ENCODE data around the gene HCFC1.
"Not testable (repeated sequence)": the region's sequence is repeated elsewhere in the genome, so short reads cannot be mapped to it uniquely, and the experiment has no call there.

HCFC1 gene

DNA sequence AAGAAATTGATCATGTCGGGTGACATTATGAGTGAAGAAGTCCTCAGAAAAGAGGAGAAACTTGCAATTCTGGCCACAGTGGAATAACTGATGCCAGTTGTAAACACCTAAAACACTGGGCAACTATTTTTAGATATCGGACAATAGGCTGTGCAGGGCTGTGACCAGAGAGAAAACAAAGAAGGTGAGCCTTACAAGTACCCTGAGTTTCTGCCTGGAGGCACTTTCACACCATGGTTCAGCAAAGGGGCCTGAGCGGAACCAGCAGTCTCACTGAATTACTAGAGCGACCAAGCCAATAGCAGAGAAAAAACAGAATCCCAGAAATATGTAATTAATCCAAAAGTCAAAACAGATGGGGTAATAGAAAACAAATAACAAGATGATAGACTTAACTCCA, 36.9 kb upstream of the HCFC1 start:
- DNase-seq (ENCODE audit: low read depth in 2 of 2) = no peak

DNA sequence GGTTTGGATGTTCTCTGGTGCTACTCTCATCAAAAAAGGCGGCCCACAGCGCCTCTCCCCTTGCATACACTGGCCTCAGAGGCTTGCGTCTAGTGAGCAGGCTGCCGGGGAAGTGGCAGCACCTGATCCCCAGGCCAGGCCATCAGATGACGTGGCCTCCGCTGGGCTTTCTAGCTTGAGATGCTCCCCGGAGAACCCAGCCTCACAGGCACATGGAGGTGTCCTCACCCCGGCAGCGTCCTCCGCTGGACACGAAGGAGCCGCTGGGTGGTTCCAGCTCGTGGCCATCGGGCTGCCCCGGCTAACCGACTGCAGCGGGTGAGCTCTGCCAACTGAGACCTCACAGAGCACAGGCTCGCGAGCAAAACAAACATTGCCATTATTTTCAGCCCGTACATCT, 35.3 kb upstream of the HCFC1 start:
- no peak for DNase-seq (ENCODE audit: low read depth in 2 of 2)

DNA sequence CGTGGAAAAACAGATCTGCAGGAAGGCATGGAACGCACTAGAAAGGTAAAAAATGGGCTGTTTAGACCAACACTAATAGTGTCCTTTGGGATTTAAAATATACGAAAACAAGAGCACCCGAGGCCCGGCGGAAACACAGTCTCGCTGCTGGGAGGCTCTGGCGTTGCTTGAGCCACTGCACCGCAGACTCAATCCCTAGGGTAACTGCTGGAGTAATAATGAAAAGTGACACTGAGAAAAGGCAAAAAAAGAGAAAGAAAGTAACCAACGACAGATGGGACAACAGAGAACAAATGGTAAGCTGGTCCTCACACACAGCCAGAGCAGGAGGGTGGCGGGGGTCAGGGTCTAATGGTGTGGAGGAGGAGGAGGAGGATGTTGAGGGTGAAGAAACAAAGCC, 32.7 kb upstream of the HCFC1 start:
- no peak for DNase-seq (ENCODE audit: low read depth in 2 of 2)

DNA sequence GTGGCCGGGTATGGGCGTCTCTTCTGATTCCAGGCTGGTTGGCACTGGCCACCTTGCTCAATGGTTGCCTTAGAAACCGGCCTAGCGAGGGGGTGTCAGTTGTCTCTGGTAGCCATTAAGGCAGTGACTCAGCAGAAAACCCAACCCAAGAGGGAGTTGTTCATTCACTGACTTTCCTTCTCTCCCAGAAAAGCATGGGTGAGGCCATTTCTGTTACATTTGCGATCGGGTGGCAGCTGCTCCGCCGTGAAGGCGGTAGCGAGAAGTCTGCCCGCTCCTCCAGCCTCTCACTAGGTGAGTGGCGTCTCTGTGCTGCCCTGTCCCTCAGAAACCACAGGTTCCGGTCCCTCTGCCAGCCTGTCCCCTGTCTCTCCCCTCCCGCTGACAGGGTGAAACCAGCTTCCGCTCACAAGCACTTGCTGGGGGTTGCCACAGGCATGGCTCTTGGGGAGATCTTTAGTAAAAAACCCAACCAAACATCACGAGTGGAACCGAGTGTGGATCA, 30.6 kb upstream of the HCFC1 start:
- DNase-seq (ENCODE audit: low read depth in 2 of 2) = no peak

DNA sequence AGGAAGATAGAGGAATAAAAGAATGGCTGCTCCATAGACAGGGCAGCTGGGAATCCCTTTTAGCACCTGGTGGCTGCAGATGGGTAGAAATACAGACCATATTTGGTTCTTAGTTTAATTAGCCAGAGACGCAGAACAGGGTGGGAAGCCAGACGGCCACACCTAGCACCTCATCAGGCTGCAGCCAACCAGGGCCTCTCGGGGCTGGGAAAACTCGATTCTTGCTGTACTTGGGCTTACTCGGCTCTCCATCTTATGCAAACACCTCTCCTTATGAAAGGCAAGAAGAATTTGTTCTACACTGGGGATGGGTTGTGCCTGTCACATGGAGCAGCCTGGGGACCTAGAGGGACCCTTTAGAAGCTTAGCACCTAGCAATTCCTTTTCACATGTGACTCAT, 28.4 kb upstream of the HCFC1 start:
- DNase-seq (ENCODE audit: low read depth in 2 of 2) = no peak

DNA sequence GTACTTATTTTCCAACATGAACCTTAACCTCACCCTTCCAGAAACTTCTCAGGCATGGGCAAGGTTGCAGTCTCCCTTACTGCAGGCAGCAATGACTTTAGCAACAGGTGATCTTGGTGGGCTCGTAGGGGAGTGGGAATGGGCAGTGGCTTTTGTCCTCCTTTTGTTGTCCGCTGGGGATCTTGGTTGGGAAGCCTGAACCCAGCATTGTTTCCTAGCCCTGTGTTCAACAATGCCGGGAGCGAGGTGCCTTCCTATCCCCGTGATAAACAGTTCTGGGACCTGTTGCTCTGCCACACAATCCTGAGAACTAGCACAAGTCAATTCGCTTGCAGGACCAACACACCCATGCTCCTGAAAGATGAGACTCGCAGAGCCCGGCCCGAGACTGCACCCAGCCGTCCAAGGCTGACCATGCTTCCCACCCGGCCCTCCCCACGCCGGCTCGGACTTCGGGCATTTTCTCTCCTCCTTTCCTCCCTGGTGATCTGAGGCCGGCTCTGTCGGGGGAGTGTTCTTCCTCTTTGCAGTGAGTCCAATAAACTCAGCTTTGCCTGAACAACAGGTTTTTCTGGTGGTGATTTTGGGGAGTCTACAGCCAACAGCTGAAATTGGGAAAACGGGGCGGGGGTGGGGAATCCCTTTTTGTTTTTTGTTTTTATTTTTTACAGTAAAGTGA, 27.9 kb upstream of the HCFC1 start:
- DNase-seq (ENCODE audit: low read depth in 2 of 2) = no peak

DNA sequence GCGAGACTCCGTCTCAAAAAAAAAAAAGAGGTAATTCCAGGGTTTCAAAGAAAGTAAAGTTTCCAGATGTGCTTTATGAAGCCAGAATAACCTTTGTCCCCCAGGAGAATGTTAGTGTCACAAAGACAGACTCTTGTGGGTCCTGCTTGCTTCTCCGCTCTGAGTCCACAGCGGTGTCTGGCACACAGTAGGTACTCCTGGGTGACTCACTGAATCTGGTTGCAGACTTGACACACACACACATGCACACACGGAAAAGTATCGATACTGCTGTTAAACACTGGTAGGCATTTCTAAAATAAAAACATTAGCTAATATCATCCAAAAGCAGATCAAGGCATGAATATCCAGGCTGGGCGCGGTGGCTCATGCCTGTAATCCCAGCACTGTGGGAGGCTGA, 23.9 kb upstream of the HCFC1 start:
- no peak for DNase-seq (ENCODE audit: low read depth in 2 of 2)

DNA sequence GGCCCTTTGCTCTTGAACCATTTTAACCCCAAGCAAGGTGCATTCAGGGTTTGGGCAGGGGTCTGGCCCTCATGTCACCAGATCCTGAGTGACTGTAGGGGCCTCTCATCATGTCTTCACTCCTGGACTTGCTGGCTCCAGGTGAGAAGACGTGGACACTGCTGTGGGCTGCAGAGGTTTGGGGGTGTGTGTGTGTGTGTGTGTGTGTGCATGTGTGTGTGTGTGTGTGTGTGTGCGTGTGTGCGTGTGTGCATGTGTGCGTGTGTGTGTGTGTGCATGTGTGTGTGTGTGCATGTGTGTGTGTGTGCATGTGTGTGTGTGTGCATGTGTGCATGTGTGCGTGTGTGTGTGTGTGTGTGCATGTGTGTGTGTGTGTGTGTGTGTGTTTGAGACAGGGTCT, 22.8 kb upstream of the HCFC1 start:
- not testable (repeated sequence) for DNase-seq (ENCODE audit: low read depth in 2 of 2)

DNA sequence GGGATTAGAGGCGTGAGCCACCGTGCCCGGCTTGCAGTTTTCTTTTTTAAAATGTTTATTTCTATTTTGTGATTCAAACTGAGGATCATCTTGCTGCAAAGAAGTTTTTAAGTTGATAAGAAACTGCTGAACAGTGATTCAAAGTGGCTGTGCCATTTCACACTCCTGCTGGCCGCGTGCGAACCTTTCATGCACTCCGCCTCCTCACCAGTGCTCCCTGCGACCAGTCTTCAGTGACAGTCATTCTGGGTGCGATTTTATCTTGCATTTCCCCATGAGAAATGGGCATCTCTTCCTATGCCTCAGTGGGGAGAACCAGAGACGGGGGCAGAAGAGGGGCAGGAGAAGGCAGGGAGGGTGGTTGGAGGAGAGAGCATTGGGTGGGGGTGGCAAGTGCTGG, 22.4 kb upstream of the HCFC1 start:
- DNase-seq (ENCODE audit: low read depth in 2 of 2) = no peak

DNA sequence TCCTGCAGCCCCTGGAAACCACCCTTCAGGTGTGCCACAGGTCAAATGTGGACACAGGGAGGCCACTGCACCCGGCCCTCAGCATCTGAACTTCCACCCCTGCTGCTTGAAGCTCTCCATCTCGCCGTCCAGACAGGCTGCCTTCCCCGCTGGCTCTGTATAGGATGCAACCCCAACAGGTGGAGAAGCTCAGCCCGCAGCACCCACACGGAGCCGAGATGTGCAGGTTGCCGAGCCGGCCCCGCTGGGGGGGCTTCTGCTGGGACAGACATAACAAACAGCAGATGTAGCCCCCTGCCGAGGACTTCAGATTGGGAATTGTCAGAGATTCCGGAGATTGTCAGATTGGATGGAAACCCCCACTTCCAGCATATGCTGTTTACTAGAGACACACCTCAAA, 21.5 kb upstream of the HCFC1 start:
- no peak for DNase-seq (ENCODE audit: low read depth in 2 of 2)

DNA sequence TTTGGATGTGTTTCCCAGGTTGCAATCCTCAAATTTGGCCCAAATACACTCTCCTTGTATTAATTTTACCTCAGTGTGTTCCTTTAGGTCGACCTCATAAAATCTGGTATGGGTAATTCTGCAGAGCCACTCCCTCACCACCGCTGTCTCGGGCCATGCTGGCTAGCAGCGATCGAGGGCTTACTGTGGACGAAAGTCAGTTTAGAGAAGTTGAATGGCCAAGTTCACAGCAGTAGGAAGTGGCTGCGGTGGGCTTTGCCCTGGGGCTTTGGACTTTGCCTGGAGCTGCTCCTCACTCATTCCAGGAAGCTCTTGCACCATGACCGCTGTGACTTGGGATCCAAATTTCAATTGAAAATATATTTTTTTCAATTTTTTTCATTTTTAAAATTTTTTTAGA, 20.6 kb upstream of the HCFC1 start:
- no peak for DNase-seq (ENCODE audit: low read depth in 2 of 2)

DNA sequence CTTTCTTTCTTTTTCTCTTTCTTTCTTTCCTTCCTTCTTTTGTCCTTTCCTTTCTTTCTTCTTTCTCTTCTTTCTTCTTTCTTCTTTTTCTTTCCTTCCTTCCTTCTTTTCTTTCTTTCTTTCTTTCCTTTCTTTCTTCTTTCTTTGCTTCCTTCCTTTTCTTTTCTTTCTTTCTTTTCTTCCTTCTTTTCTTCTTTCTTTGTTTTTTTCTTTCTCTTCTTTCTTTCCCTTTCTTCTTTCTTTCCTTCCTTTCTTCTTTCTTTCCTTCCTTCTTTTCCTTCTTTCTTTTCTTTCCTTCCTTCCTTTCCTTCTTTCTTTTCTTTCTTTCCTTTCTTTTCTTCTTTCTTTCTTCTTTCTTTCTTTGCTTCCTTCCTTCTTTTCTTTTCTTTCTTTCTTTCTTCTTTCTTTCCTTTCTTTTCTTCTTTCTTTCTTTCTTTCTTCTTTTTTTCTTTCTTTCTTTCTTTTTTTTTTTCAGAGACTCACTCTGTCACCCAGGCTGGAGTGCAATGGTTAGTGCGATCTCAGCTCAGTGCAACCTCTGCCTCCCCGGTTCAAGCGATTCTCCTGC, 19.5 kb upstream of the HCFC1 start:
- DNase-seq (ENCODE audit: low read depth in 2 of 2) = no peak

DNA sequence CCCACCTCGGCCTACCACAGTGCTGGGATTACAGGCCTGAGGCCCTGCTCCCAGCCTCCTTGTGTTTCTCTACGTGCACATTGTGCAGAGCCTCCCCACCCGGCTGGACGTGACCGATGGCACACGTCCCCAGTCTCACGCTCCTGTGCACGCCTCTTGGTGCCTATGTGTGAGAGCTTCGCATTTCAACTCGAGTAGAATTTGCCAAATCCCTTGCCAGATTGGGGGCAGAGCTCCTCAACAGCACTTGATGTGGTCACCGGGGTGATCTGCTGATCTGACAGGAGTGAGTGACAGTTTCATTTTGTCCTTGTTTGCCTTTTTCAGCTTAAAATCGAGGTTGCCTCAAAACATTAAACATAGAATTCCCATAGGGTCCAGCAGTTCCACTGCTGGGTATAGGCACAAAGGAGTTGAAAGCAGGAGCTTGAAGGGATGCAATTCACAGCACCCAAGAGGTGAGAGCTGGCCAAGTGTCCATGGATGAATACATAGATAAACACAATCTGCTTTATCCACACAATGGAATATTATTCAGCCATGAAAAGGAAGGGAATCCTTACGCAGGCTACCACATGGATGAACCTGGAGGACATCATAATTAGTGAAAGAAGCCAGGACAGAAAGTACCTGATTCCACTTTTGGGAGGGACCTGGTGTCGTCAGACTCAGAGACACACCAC, 18.5 kb upstream of the HCFC1 start:
- DNase-seq (ENCODE audit: low read depth in 2 of 2) = no peak

DNA sequence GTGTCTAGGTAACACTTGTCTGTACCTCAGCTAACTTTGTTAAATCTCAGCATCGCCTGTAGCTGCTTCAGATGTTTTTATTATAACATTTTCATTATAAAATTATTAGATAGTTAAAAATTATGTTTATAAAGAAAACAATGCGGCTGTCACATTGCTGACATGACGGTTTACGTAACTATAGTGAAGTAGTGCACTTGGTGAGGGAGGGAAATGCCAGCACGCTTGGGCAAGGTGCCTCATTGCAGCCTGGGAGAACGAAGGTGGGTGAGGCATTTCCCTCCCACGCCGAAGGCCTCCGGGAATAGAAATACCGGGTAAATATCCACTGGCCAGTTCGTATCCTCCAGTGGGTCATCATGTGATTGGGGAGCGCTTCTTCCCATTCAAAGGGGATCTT, 16.9 kb upstream of the HCFC1 start:
- DNase-seq (ENCODE audit: low read depth in 2 of 2) = no peak

DNA sequence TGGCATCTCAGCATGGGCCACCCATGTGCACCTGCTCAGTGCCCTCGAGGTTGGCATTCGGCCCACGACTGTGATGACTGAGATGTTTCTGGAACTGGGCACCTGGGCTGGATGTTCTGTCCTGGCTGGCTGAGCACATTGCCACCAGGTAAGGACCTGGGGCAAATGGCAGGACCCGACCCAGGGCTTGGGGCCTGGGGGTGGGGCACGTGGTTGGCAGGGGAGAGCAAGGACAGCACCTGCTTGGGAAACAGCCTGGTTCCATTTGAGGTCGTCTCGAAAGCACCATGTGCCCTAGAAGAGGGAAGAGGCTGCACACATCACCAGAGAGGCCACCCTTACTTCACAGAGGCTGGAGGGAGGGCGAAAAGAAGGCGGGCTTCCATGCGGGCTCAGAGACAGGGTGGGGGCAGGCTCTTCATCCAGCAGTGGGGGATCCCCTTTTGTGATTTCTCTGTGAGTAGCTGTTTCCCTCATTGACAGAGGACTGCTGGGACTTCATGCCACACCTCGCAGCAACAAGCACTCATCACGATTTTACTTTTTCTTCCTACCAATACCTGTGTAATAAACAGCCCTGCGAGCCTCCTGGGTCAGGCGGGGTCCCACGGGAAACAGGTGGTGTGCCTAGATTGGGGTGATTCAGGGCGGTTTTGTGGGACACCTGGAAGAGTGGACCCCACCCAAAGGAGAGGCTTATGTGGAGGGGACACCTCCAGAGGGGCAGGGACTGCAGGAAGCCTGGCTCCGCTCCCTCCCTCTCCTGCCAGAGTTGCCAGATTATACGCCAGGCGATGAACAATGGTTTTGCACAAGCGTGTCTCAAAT, 12.9 kb upstream of the HCFC1 start:
- DNase-seq (ENCODE audit: low read depth in 2 of 2) = no peak

DNA sequence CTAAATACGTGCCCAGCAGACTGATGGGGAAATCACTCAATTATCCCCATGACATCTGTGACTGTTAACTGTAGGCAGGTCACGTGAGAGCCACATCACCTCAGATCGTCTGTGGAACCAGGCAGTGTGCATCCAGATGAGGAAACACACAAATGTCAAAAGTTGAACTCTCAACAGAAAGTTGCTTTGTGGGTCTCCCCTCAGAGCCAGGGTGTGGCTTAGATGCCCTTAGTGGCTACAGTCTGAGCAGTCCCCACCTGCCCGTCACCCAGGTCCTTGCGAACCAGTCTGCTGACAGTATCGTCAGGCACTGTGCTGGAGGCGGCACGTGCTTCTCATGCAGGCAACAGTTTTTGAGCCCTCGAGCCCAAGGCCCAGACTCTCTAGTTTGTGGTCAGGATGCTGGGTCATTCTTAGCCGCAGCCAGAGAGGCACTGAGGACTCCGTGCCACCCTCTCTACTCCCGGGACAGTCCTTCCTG, 11.7 kb upstream of the HCFC1 start:
- no peak for DNase-seq (ENCODE audit: low read depth in 2 of 2)

DNA sequence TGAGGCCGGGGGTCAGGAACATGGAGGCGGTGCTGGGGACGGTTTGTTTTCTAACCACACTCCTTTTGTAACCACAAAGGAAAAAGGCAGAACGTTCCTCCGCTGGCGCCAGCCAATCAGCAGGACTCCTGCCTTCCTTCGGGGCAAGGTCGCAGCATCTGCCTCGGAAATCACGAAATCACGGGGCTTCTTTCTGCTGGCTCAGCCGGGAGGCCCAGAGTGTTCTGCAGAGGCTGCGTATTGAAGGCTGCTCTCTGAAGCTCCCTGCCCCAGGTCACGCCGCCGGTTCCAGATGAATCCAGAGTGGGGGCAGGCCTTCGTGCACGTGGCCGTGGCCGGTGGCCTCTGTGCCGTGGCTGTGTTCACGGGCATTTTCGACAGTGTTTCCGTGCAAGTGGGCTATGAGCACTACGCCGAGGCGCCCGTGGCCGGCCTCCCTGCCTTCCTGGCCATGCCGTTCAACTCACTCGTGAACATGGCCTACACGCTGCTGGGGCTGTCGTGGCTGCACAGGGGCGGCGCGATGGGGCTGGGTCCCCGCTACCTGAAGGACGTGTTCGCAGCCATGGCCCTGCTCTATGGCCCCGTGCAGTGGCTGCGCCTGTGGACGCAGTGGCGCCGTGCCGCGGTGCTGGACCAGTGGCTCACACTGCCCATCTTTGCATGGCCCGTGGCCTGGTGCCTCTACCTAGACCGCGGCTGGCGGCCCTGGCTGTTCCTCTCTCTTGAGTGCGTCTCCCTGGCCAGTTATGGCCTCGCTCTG, 10.3 kb upstream of the HCFC1 start:
- peak in 1 of 2 experiments; percentile 62 for DNase-seq (ENCODE audit: low read depth in 2 of 2)

DNA sequence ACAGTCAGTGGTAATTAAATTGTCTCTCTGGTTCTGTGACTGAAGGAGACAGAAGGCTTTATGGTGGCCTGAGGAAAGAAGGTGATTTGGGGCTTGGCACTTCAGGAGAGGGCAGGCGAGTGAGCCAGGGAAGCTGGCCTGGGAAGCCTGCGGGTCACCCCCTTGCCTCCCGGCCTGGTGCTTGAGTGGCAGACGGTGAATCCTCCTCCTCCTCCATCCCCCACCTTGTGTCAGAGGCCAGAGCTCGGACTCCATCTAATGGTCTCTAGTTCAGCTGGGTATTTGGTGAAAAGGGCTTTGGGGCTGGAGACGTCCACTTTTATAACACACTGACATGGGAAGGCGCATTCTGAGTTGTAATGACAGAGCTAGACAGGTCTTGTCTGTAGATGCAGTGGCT, 9.6 kb upstream of the HCFC1 start:
- DNase-seq (ENCODE audit: low read depth in 2 of 2) = no peak

DNA sequence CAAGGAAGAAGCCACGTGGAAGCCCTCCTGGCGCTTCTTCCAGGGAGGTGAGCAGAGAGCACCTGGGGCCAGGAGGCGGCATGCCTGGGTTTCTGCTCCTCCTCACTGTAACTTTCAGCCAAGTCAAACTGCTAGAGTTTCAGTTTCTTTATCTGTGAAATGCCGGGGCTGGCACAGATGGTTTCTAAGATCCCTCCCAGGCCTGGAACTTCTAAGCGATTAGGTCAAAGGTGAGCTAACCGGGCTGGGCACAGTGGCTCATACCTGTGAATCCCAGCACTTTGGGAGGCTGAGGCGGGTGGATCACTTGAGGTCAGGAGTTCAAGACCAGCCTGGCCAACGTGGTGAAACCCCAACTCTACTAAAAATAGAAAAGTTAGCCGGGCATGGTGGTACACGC, 8.8 kb upstream of the HCFC1 start:
- not testable (repeated sequence) for DNase-seq (ENCODE audit: low read depth in 2 of 2)

DNA sequence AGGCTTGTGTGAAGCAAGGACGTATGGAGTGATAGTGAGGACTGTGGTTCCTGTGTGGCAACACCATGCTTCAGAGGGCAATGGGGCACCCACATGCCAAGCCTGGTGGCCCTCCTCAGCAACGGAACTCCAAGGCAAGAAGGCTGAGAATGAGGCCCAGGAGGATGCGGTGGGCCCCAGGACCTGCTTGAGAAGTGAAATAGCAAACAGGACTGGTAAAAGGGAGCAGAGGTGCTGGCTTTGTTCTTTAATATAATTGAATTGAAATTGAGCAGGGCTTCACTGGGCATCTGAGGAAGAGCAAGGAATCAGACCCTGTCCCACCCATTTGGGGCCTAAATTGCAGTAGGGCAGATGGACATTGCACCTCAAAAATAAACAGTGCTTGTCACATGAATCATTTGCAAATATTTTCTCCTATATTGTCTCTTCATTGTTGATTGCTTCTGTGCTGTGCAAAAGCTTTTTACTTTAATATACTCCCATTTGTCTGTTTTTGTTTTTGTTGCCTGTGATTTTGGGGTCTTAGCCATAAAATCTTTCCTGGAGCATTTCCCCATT, 3.2 kb upstream of the HCFC1 start:
- DNase-seq (ENCODE audit: low read depth in 2 of 2) = no peak

Measured in stimulated activated CD4-positive, alpha-beta T cell treated with anti-CD3 and anti-CD28 coated beads, Interleukin-12 subunit alpha, Interleukin-12 subunit beta, amount 100 ng/mL, for 24 hours (primary cell).